ENCODE data around the gene GMDS.

Gene GMDS

DNA sequence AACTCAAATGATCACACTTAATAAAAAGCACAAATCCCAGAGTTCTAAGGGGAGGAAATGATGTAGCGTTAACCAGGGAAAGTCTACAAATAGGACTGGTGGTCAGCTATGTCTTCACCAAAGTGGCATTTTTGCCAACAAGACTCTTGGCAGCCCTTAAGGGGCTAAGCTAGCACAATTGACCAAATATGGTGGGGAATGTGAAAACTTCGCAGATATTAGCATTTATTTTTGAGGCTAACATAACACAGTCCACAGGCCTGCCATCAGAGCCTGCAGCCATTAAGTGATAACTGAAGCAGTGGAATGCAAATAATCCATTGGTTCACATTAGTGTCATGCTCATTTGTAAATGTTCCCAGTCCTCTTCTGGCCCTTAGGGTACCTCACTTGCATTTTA, 361.1 kb downstream of the GMDS start:
- DNase-seq, result no peak

DNA sequence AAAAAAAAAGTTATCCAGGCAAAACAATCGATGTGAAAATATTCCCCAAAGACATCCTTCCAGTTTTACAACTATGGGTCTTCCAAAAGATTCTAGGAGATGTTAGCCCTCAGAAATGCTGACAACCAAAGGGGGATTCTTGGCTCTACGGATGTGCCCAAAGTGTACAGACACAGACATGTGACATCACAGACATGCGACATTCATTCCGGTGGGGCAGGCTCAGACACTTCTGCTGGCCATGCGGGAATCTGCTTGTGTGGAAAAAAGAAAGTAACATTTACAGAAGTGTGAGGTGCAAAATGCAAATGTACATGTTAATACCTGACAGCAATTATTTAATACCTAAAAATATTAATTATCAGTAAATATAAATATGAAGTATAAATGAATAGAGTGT, 367.1 kb downstream of the GMDS start:
- no peak for DNase-seq

DNA sequence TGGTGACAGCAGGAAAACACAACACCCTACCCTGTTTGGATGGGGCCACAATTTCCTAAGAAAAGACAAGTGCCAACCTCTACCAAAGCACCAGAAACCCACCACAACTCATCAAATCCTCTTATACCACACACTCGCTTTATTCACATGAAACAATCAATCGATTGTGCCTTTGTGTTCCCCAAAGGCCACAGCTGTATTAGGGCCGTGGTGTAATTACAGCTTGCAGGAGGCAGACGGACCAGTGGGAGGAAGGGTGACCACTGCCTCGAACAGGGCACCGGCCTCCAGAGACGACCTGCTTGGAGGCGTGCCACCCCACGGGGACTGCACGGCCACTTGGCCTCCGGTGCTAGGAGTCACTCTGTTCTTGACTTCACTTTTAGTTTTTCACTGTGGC, 371.6 kb downstream of the GMDS start:
- no peak for DNase-seq

DNA sequence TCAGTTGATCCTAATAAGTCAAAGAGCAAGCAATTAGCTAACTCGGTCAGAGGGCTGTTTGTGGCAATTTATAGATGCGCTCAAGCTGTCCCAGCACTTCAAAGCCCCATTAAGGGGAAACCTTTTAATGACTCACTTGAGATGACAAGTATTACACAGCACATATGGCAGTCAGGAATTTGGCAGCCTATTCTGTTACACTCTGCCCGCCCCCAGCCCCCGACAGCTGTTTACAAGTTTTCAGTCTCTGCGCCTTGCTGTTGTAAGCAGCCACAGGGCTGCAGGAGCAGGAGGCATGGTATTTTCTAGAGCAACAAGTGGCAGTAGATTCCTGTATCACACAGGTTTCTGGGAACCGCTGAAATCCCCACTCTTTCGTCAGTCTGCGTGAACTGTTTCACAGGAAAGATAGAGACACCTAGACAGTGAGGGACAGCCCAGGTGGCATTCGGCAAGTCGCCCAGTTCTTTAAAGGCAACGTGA, 372.7 kb downstream of the GMDS start:
- DNase-seq, result no peak

DNA sequence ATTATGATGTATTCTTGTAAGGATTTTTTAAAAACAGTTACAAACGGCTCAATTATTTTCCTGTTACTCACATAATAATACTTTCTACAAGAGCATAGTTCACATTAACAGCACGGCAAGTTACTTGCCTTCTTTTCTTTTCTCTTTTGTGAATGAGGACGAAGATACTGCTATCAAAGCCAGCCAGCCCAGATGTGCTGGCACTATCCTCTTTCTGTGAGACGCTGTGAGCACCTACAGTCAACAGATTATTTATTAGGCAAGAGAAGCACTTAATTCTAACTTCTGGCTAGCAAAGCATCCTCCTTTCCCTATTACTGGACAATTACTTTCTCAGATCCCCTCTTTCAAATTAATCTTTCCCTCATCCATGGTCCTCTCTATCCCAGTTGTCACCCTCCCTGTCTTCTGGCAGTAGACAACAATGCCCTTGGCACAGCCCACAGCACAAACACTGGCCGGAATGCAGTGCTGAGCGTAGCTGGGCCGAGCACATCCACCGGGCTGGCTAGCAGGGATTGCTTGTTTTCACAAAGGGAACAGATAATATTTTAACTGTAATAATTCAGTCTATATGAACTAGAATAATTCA, 373.6 kb downstream of the GMDS start:
- DNase-seq, result no peak

DNA sequence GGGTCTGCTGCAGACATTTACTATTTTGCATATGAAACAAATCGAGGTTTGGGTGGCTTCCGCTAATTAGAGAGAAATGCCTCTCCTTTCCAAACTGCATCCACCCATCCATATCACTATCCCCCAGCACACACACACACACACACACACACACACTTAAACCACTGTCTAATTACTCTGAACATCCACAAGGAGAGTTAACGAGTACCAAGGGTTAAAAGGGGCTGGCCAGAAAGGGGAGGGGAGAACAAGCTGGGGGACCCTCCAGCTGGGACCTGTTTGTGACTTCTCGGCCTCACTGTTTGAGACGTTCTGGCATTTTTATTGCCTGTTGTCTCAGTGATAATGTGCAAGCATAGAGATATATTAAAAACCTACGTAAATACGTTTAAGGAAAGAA, 374.5 kb downstream of the GMDS start:
- no peak for DNase-seq

DNA sequence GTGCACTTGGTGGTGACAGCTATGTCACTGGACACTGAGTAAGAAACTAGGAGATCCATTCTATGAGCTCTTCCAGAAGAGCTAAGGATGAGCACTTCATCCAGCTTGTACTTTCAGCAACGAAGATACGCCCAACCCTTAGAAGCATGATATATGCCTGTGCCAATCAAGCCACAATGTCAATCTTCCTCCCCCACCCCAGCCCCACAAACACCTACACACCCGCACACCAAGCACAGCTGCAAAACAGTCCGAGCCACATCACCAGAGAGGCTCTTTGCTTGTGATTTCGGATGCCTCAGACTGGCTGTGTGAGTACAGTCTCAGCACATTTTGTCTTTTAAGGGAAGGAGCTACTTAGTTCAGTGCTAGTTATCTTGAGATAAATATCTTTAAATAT, 375.2 kb downstream of the GMDS start:
- no peak for DNase-seq

DNA sequence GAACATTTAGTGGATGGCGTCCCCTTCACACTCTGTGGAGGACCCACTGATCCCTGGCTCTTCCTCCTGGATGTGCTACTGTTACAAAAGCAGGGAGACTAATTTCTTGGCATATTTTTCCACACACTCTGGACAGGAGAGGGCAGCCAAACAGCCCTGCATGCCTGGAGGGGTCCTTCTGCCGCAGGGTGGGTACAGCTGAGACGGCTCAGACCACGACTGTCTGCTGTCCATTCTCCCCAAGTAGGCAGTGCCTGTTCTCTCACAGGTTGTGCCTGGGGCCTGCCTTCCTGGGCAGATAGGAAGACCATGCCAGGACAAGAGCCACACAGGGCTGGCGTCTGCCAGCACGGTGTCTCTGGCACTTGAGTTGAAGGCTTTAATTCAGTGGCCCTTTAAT, 375.6 kb downstream of the GMDS start:
- no peak for DNase-seq

DNA sequence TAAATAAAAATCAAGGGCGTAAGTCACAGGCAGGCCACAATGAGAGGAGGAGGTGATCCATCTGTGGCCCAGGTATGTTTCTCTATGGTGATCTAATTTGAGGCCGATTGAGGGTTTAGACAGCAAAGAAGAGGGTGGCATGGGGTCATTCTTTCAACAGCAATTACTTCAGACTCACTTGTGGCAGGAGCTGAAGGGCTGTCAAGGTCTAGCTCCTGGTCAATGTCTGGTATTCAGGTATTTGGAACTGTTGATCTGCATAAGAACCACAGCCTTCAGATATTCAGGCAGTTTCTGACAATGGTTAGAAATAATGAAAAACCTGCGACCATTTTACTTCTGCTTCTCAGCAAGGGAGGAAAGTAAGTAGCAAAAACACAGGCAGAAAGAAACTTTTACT, 376.1 kb downstream of the GMDS start:
- DNase-seq, result no peak

DNA sequence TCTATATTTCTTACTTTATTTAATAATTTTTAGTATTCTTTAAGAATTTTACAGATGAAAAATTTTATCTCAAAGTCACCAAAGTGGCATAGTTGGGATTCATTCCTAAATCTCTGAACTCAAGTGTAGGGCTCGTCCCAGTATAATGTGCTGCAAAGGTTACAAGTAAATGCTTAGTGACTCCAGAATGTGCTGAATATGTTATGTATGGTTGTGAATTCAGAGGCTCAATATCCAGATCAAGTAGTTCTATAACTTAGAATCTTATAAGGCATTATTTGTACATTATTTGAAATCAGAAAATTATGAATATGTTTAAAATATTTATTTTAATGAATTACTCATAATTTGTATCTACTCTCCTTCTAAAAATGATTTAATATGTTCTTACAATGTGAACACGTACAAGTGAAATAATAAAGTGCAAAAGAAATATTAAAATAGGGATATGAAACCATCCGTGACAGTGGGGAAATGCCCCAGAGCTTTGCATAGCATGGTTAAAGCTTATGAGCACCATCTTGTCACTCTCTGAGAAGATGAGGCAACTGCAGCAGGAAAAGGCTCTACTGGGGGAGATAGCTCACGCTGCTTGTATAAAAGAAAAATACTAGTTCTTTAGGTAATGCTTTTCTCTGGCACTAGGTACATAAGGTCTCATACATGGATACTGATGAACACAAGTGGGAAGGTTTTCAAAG, 376.7 kb downstream of the GMDS start:
- no peak for DNase-seq

DNA sequence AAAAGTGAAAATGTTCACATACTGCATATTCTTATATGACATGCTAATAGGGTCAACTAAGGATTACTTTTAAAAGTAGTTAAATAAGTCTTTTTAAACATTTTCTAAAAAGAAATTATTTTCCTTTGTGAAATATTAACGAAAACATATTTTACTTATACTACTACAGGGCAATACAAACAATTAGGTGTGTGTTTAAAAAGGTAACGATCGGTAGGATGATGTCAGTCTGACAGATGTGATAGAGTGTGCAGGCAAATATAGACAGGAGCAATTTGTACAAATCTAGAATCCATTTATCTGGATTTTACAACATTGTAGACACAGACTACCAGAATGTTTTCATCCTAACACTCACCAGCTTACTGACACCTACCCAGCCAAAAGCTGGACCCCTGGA, 378.2 kb downstream of the GMDS start:
- DNase-seq, result no peak

DNA sequence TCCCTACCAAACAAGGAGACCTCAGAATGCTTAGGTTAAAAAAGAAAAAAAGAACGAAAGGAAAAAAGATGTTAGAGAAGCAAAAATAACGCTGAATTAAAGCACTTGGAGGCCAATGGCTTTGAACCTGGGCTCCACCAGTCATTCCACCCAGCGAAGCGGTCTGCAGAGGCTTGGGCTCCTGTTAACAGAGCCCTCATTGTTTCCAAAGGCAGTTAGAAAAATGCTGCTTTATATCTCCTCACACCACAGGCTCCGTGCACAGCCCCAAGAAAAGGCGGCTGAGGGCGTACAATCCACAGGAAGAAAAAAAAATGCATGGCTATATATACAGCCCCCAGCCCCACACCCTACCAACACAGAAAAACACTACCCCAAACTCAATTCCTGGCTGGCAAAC, 379.8 kb downstream of the GMDS start:
- DNase-seq, result no peak

DNA sequence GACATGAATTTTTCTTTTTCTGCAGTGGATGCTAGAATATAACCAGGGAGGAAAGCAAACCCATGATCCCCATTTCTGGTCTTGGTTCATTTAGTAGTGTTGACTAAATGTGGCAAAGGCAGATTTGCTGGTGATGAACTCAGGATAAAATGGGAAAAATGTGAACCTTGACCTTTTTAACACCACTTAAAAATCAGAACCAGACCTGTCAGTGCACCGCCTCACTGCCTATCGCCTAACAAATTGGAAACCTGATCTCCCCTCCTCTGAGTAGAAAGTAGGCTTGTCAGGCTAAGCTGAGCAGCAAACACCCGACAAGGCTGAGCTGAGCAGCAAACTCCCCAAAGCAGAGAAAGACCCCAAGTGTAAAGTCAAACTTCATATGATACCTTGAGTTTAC, 380.9 kb downstream of the GMDS start:
- DNase-seq, result no peak

DNA sequence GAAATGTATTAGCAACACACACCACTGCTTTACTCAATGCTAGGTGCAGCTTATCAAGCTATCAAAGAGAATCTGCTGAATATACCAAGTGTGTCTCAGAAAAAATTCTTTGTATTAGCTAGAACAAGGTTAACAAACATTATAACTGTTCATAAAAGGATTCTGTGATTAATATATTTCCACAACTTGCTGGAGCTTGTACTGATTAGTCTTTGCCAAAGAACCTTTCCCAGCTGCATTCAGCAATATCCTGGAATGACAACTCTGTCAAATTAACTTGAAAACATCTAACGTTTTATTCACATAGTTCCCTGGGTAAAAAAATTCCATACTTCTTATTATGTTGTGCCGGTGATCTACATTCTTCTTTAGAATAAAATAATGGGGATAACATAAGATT, 383.0 kb downstream of the GMDS start:
- no peak for DNase-seq

DNA sequence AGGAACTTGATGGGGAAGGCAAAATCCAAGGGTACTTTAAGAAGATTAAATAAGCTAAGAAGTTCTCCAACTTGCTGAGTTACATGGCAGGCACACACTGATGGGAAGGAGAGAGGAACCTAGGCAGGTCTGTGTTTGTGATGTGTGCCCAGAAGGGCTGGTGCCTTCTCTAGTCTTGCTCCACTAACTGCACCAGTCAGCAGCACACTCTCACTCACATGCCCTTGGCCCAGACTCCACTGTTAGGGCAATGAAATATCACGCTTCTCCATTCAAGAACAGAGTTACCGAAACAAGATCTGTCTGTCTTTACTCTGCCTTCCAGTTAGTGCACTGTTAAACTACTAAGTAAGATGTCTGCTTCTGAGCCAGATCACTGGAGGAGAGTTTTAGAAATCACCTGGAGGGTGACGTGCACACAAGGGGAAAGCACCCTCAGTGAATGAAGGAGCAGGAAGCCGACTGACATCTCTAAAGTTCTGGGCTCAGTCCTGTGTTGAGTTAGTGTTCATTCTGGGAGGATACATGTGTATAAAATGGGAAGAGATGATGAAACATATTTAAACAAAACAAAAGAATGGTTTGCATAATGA, 384.6 kb downstream of the GMDS start:
- no peak for DNase-seq

DNA sequence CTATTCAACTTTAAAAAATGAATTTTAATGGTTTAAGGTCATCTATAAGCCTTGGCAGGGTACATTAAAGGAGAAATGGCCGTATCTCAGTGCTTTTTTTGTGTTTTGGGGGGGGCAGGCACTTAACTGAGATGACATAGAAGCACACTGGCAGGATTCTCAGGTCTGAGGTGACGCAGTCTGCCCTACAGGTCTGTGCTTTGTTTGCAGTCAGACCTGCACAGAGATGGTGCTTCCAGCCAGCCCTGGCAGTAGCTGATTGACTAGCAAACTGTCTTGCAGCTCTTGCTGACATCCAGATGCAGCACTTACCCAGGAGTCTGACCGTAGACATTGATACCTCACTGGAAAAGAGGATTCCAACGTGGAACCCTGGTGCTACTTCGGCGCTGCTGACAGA, 386.5 kb downstream of the GMDS start:
- DNase-seq, result no peak

DNA sequence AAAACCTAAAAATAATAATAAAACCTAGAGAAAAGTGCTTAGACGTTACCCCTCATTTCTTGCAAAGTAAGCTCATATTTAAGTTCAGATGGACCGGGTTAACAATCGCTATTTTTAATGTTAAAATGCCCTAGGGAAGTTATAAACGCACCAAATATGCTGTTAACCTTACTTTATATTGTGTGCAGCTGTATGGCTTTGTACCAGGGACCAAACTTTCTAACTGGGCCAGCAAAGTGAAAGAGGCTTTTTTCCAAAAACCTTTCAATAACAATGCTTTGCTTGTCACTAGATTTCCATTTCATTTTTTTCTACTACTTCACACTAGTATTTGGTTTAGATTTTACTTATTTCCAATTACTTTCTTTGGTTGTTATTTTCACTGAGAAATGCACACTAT, 387.2 kb downstream of the GMDS start:
- no peak for DNase-seq

DNA sequence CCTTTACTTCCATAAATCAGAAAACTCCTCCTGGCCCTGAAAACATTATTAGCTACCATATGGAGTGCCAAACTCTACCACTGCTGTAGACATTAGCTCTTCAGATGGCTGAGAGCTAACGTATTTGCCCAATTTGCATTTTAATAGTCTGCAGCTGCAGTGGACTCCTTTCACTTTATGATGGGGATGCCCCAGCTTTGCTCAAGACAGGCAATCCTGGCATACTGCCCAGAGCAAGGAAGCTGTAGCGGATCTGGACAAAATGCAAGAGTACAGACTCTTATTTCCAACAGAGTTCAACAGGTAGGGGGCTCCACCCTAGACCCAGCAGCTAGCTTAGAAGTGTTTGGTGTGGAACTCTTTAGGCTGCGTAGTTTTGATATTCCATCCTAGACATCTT, 389.0 kb downstream of the GMDS start:
- no peak for DNase-seq

DNA sequence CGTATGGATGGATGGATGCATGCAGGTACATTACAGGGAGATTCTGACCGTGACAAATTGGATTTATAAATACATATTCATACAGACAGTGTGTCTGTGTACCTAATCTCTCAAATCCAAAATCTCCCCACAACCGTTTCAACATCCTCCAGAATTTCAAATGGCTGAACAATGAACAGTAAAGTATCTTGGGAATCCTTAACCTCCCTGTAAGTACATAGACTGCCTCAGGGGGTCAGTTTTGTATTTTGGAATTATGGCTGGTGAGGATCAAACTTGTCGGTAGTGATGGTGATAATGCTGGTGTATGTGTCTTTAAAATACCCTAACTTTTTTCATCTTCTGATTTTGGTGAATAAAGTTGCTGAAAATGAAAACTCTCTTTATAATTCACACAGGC, 389.5 kb downstream of the GMDS start:
- DNase-seq, result no peak

DNA sequence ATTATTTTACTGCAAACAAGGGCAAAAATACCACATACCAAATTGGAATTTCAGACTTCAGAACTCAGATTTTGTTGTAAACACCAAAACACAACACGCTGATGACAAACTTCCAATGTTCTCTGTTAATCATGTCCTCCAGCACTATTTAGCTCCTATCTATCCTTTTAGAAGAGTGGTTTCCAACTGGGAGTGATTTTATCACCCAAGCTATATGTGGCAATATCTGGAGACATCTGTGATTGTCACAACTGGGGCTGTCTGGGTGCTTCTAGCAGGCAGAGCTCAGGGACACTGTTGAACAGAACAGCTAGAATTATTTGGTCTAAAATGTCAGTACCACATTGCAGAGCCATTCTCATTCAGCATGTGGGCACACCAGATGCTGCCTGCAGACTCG, 391.1 kb downstream of the GMDS start:
- DNase-seq, result no peak

DNA sequence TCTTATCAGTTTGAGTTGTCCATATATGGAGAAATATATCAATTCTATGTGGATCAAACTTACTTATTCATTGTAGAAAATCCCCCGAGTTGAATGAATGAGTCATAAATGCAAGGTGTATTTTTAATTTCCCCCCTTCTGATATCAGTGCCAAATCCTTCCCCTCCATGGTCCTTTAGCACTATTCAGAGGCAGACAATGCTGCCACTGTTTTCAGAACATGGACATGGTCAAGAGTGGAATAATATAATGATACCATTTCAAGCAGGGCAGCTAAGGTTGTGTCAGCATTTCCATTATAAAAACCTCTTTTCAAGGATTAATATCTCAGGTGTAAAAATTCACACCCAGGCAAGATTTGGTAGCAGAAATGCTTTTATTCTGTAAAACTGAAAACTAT, 391.6 kb downstream of the GMDS start:
- DNase-seq, result no peak

DNA sequence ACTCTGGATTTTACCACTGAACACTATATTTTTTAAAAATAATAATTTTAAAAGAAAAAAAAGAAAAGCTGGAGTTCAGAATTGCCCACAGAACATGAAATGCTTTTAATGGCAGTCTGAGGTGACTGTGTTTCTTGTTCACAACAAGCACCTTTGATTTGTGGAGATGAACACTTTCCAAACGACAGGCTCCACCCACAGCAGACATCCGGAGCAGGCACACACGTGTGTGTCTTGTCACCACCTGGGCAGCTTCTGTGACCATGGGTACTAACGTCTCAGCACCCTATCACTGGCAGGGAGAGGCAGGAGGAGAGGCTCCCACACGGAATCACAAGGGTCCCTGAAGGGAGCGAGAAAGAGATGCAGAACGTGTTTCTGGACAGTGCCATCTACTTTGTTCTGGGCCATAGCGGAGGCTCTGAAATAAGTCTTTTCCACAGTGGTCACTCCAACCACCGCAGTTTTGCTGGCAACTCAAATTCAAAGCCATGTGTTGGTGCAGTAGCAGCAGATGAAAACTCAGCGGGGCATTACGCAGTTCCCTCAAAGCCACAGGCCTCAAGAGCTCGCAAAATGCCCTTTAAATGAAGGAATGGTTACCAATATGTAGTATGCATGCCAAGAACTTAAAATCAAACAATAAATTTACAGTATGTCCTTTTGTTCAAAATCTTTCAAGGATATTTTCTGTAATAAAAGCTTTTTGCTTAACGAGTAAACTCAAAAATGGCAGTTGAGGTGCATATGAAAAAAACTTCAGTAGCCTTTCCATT, 393.5 kb downstream of the GMDS start:
- DNase-seq, result no peak

DNA sequence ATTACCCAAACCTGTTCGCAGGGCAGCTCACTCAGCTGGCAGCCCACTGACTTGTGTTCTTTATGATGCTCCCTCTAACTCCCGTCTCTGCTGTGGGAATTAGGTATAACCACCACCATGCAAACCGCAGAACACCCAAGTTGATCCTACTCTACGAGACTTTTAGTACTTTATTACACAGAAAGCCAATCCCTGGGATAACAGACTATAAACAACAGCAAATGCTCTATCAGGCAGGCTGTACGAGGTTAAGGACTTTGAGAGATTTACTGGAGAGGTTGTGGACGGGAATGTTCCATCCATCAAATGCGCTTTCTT, 394.6 kb downstream of the GMDS start:
- DNase-seq, result no peak
